ENCODE results near the gene SLITRK3.

SLITRK3 gene

GRCh38 chr3:165192610-165193192 lies 3.5 kb downstream of the SLITRK3 start:
- Histone ChIP-seq H3K9ac (ENCODE audit: low read length in 2 of 2) (no peak overlapping the region), H3K4me1 (ENCODE audit: control insufficient read depth, insufficient read depth, low read length) (peaks cover 23% of the 10 kb centered on the region), H3K27ac (ENCODE audit: low read length) (no peak overlapping the region), H3K4me3 (ENCODE audit: low read length in 2 of 2) (peak overlapping the region; percentile 30 to 73), H3K9me3 (ENCODE audit: control insufficient read depth in 2 of 2, low read length in 2 of 2) (no peaks in the 10 kb centered on the region), H3K36me3 (ENCODE audit: control insufficient read depth in 2 of 2, insufficient read depth in 2 of 2, low read length in 2 of 2) (no peaks in the 10 kb centered on the region), H3K27me3 (ENCODE audit: control insufficient read depth in 1 of 2, insufficient read depth in 2 of 2, low read length in 2 of 2) (peaks cover 35% of the 10 kb centered on the region in 2 donors)

GRCh38 chr3:165191491-165191890 lies 4.7 kb downstream of the SLITRK3 start:
- H3K9ac ChIP-seq (ENCODE audit: low read length in 2 of 2): no peak overlapping the region
- no peaks in the 10 kb centered on the region for H3K9me3 ChIP-seq (ENCODE audit: control insufficient read depth in 2 of 2, low read length in 2 of 2)
- H3K27ac ChIP-seq (ENCODE audit: low read length): no peak overlapping the region
- no peaks in the 10 kb centered on the region for H3K36me3 ChIP-seq (ENCODE audit: control insufficient read depth in 2 of 2, insufficient read depth in 2 of 2, low read length in 2 of 2)
- peaks cover 27% of the 10 kb centered on the region in 2 donors for H3K27me3 ChIP-seq (ENCODE audit: control insufficient read depth in 1 of 2, insufficient read depth in 2 of 2, low read length in 2 of 2)
- peaks cover 17% of the 10 kb centered on the region for H3K4me1 ChIP-seq (ENCODE audit: control insufficient read depth, insufficient read depth, low read length)
- no peak overlapping the region for H3K4me3 ChIP-seq (ENCODE audit: low read length in 2 of 2)

- no peaks in the 10 kb centered on the region for H3K36me3 ChIP-seq (ENCODE audit: control insufficient read depth in 2 of 2, insufficient read depth in 2 of 2, low read length in 2 of 2)
- H3K4me1 ChIP-seq (ENCODE audit: control insufficient read depth, insufficient read depth, low read length): peaks cover 5% of the 10 kb centered on the region
- H3K9ac ChIP-seq (ENCODE audit: low read length in 2 of 2): no peak overlapping the region
- peaks cover 0 to 2% of the 10 kb centered on the region in 2 donors for H3K27me3 ChIP-seq (ENCODE audit: control insufficient read depth in 1 of 2, insufficient read depth in 2 of 2, low read length in 2 of 2)
- H3K27ac ChIP-seq (ENCODE audit: low read length): no peak overlapping the region
- H3K4me3 ChIP-seq (ENCODE audit: low read length in 2 of 2): no peak overlapping the region
- H3K9me3 ChIP-seq (ENCODE audit: control insufficient read depth in 2 of 2, low read length in 2 of 2): no peaks in the 10 kb centered on the region
These were observed 7.7 kb downstream of the SLITRK3 start for GRCh38 chr3:165188452-165188851.

GRCh38 chr3:165185707-165186327 lies 10.4 kb downstream of the SLITRK3 start:
- H3K4me3 ChIP-seq (ENCODE audit: low read length in 2 of 2): no peak overlapping the region
- no peak overlapping the region for H3K9ac ChIP-seq (ENCODE audit: low read length in 2 of 2)
- no peak overlapping the region for H3K27ac ChIP-seq (ENCODE audit: low read length)
- H3K27me3 ChIP-seq (ENCODE audit: control insufficient read depth in 1 of 2, insufficient read depth in 2 of 2, low read length in 2 of 2): no peaks in the 10 kb centered on the region
- H3K36me3 ChIP-seq (ENCODE audit: control insufficient read depth in 2 of 2, insufficient read depth in 2 of 2, low read length in 2 of 2): no peaks in the 10 kb centered on the region
- no peaks in the 10 kb centered on the region for H3K4me1 ChIP-seq (ENCODE audit: control insufficient read depth, insufficient read depth, low read length)
- no peaks in the 10 kb centered on the region for H3K9me3 ChIP-seq (ENCODE audit: control insufficient read depth in 2 of 2, low read length in 2 of 2)

GRCh38 chr3:165181556-165181955 lies 14.6 kb downstream of the SLITRK3 start:
- Histone ChIP-seq H3K36me3 (ENCODE audit: control insufficient read depth in 2 of 2, insufficient read depth in 2 of 2, low read length in 2 of 2) (no peaks in the 10 kb centered on the region), H3K9ac (ENCODE audit: low read length in 2 of 2) (no peak overlapping the region), H3K27ac (ENCODE audit: low read length) (no peak overlapping the region), H3K27me3 (ENCODE audit: control insufficient read depth in 1 of 2, insufficient read depth in 2 of 2, low read length in 2 of 2) (no peaks in the 10 kb centered on the region), H3K4me3 (ENCODE audit: low read length in 2 of 2) (no peak overlapping the region), H3K9me3 (ENCODE audit: control insufficient read depth in 2 of 2, low read length in 2 of 2) (no peaks in the 10 kb centered on the region), H3K4me1 (ENCODE audit: control insufficient read depth, insufficient read depth, low read length) (no peaks in the 10 kb centered on the region)

- no peaks in the 10 kb centered on the region for H3K9me3 ChIP-seq (ENCODE audit: control insufficient read depth in 2 of 2, low read length in 2 of 2)
- H3K4me3 ChIP-seq (ENCODE audit: low read length in 2 of 2): no peak overlapping the region
- H3K9ac ChIP-seq (ENCODE audit: low read length in 2 of 2): no peak overlapping the region
- H3K27ac ChIP-seq (ENCODE audit: low read length): no peak overlapping the region
- H3K4me1 ChIP-seq (ENCODE audit: control insufficient read depth, insufficient read depth, low read length): no peaks in the 10 kb centered on the region
- no peaks in the 10 kb centered on the region for H3K27me3 ChIP-seq (ENCODE audit: control insufficient read depth in 1 of 2, insufficient read depth in 2 of 2, low read length in 2 of 2)
- no peaks in the 10 kb centered on the region for H3K36me3 ChIP-seq (ENCODE audit: control insufficient read depth in 2 of 2, insufficient read depth in 2 of 2, low read length in 2 of 2)
These were observed 25.9 kb downstream of the SLITRK3 start for GRCh38 chr3:165170236-165170635.

- Histone ChIP-seq H3K4me1 (ENCODE audit: control insufficient read depth, insufficient read depth, low read length) (no peaks in the 10 kb centered on the region), H3K9me3 (ENCODE audit: control insufficient read depth in 2 of 2, low read length in 2 of 2) (no peaks in the 10 kb centered on the region), H3K36me3 (ENCODE audit: control insufficient read depth in 2 of 2, insufficient read depth in 2 of 2, low read length in 2 of 2) (no peaks in the 10 kb centered on the region), H3K4me3 (ENCODE audit: low read length in 2 of 2) (no peak overlapping the region), H3K9ac (ENCODE audit: low read length in 2 of 2) (no peak overlapping the region), H3K27ac (ENCODE audit: low read length) (no peak overlapping the region), H3K27me3 (ENCODE audit: control insufficient read depth in 1 of 2, insufficient read depth in 2 of 2, low read length in 2 of 2) (no peaks in the 10 kb centered on the region)
These were observed 26.8 kb downstream of the SLITRK3 start for GRCh38 chr3:165169368-165169767.

GRCh38 chr3:165162883-165163282 lies 33.3 kb downstream of the SLITRK3 start:
- no peaks in the 10 kb centered on the region for H3K36me3 ChIP-seq (ENCODE audit: control insufficient read depth in 2 of 2, insufficient read depth in 2 of 2, low read length in 2 of 2)
- no peaks in the 10 kb centered on the region for H3K9me3 ChIP-seq (ENCODE audit: control insufficient read depth in 2 of 2, low read length in 2 of 2)
- no peak overlapping the region for H3K27ac ChIP-seq (ENCODE audit: low read length)
- no peaks in the 10 kb centered on the region for H3K27me3 ChIP-seq (ENCODE audit: control insufficient read depth in 1 of 2, insufficient read depth in 2 of 2, low read length in 2 of 2)
- no peak overlapping the region for H3K9ac ChIP-seq (ENCODE audit: low read length in 2 of 2)
- H3K4me3 ChIP-seq (ENCODE audit: low read length in 2 of 2): no peak overlapping the region
- H3K4me1 ChIP-seq (ENCODE audit: control insufficient read depth, insufficient read depth, low read length): no peaks in the 10 kb centered on the region

GRCh38 chr3:165159760-165160421 lies 36.3 kb downstream of the SLITRK3 start:
- Histone ChIP-seq H3K36me3 (ENCODE audit: control insufficient read depth in 2 of 2, insufficient read depth in 2 of 2, low read length in 2 of 2) (no peaks in the 10 kb centered on the region), H3K9ac (ENCODE audit: low read length in 2 of 2) (no peak overlapping the region), H3K4me3 (ENCODE audit: low read length in 2 of 2) (no peak overlapping the region), H3K9me3 (ENCODE audit: control insufficient read depth in 2 of 2, low read length in 2 of 2) (no peaks in the 10 kb centered on the region), H3K4me1 (ENCODE audit: control insufficient read depth, insufficient read depth, low read length) (no peaks in the 10 kb centered on the region), H3K27me3 (ENCODE audit: control insufficient read depth in 1 of 2, insufficient read depth in 2 of 2, low read length in 2 of 2) (no peaks in the 10 kb centered on the region), H3K27ac (ENCODE audit: low read length) (no peak overlapping the region)

GRCh38 chr3:165158011-165158410 lies 38.2 kb downstream of the SLITRK3 start:
- Histone ChIP-seq H3K36me3 (ENCODE audit: control insufficient read depth in 2 of 2, insufficient read depth in 2 of 2, low read length in 2 of 2) (no peaks in the 10 kb centered on the region), H3K4me1 (ENCODE audit: control insufficient read depth, insufficient read depth, low read length) (no peaks in the 10 kb centered on the region), H3K4me3 (ENCODE audit: low read length in 2 of 2) (no peak overlapping the region), H3K9ac (ENCODE audit: low read length in 2 of 2) (no peak overlapping the region), H3K9me3 (ENCODE audit: control insufficient read depth in 2 of 2, low read length in 2 of 2) (no peaks in the 10 kb centered on the region), H3K27me3 (ENCODE audit: control insufficient read depth in 1 of 2, insufficient read depth in 2 of 2, low read length in 2 of 2) (no peaks in the 10 kb centered on the region), H3K27ac (ENCODE audit: low read length) (no peak overlapping the region)
